GM19239 (cell line): ENCODE results near the gene ZNF318.
"Not testable (repeated sequence)": the region's sequence is repeated elsewhere in the genome, so short reads cannot be mapped to it uniquely, and the experiment has no call there.

Experiments
- DNase-seq: peaks from one replicate; pipeline ENCODE4 v3.0.0; 2011; ENCODE audit warnings: low spot score; ENCODE audit not compliant: insufficient read length
- FAIRE-seq: peaks from 2 replicates; lab custom pipeline; 2011; peaks lifted over from hg19 to GRCh38; lab: Jason Lieb, UNC

ZNF318 gene, protein sequence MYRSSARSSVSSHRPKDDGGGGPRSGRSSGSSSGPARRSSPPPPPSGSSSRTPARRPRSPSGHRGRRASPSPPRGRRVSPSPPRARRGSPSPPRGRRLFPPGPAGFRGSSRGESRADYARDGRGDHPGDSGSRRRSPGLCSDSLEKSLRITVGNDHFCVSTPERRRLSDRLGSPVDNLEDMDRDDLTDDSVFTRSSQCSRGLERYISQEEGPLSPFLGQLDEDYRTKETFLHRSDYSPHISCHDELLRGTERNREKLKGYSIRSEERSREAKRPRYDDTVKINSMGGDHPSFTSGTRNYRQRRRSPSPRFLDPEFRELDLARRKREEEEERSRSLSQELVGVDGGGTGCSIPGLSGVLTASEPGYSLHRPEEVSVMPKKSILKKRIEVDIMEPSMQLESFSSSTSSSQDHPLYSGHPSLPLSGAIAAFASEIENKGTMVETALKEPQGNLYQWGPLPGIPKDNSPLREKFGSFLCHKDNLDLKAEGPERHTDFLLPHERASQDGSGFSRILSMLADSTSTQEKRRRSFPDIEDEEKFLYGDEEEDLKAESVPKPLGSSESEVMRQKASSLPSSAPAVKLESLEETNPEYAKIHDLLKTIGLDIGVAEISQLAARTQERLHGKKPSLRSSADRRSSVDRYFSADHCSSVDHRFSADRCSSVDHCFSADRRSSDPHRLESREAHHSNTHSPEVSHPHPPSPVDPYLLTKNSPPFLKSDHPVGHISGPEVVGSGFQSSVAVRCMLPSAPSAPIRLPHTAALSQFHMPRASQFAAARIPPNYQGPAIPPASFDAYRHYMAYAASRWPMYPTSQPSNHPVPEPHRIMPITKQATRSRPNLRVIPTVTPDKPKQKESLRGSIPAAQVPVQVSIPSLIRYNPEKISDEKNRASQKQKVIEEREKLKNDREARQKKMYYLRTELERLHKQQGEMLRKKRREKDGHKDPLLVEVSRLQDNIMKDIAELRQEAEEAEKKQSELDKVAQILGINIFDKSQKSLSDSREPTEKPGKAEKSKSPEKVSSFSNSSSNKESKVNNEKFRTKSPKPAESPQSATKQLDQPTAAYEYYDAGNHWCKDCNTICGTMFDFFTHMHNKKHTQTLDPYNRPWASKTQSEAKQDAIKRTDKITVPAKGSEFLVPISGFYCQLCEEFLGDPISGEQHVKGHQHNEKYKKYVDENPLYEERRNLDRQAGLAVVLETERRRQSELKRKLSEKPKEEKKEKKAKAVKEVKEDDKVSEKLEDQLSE (N-terminal part only)

GRCh38 chr6:43369174-43370002 is at the start of gene ZNF318:
TSS of gene ZNF318 (minus strand) at chr6:43369647. CDS start at chr6:43369365, 282 bp downstream.
- FAIRE-seq (peak; percentile 64), DNase-seq (peak; percentile 90)

GRCh38 chr6:43416935-43417334 is 47.5 kb upstream of the ZNF318 start:
- no peak for FAIRE-seq

GRCh38 chr6:43415275-43415674 is 45.8 kb upstream of the ZNF318 start:
- not testable (repeated sequence) for FAIRE-seq, DNase-seq

More at GRCh38 chr6:43416935-43417334, 47.5 kb upstream of the ZNF318 start:
- DNase-seq, result no peak

DNA sequence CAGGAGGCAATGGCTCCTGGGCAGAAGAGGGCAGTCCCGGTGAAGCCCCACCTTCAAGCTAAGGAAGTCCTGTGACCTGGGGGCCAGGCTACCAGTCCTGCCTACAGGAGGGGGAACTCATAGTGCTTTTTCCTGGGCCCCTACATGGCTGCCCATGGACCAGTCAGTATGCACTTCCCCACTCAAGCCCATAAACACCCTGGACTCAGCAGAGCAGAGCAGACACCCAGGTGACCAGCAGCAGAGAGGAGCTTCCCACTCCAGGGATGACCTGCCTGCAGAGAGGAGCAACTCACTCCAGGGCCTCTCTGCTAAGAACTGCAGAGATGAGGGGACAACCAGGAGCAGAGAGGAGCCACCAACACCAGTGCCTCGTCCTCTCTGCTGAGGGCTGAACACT is 43.6 kb upstream of the ZNF318 start:
- FAIRE-seq (no peak), DNase-seq (no peak)

DNA sequence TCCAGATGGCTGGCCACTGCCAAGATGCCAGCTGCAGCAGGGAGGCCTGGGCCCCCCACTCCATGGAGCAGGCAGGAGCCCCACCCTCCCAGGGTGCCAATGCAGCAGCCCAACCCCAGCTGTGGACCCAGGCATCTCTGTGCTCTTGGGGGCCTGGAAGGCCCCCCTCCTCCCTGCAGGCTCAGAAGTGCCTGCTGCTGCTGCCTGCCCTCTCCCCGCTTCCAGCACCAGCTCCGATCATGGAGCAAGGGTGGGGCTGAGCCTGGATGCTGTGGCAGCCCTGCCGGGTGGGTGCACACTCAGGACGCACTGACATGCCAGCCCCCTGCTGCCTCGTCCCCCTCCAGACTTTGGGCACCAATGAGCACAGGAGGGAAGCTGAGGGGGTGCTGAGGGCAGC is 43.1 kb upstream of the ZNF318 start:
- no peak for FAIRE-seq

DNA sequence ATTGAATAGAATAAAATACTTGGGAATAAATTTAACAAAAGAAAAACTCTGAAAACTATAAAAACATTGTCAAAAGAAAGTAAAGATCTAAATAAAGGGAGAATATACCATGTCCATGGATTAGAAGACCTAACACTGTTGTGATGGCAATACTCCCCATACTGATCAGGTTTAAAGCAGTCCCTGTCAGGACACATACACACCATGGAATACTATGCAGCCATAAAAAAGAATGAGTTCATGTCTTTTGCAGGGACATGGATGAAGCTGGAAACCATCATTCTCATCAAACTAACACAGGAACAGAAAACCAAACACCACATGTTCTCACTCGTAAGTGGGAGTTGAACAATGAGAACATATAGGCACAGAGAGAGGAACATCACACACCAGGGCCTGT is 41.3 kb upstream of the ZNF318 start:
- FAIRE-seq, DNase-seq: not testable (repeated sequence)

More for the DNA sequence above, 43.1 kb upstream of the ZNF318 start:
- DNase-seq, result no peak

DNA sequence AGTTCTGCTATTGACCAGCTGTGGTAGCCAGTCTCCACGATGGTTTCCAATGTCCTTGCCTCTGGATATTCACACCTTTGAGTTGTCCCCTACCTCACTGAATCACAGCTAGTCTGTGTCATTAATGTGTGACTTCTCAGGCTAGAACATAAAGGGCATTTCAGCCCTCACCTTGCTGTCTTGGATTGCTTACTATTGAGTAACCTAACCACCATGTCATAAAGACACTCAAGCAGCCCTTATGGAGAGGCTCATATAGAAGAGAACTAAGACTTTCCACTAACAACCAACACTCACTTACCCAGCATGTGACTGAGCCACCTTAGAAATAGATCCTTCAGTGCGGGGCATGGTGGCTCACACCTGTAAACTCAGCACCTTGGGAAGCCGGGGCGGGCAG is 38.8 kb upstream of the ZNF318 start:
- DNase-seq (no peak), FAIRE-seq (no peak)

GRCh38 chr6:43407296-43407695 is 37.8 kb upstream of the ZNF318 start:
- FAIRE-seq, result no peak
- DNase-seq, result no peak

GRCh38 chr6:43405354-43405753 is 35.9 kb upstream of the ZNF318 start:
- DNase-seq, result no peak
- no peak for FAIRE-seq

- FAIRE-seq, result no peak
- DNase-seq, result no peak
These were observed 33.4 kb upstream of the ZNF318 start for GRCh38 chr6:43402820-43403219.

DNA sequence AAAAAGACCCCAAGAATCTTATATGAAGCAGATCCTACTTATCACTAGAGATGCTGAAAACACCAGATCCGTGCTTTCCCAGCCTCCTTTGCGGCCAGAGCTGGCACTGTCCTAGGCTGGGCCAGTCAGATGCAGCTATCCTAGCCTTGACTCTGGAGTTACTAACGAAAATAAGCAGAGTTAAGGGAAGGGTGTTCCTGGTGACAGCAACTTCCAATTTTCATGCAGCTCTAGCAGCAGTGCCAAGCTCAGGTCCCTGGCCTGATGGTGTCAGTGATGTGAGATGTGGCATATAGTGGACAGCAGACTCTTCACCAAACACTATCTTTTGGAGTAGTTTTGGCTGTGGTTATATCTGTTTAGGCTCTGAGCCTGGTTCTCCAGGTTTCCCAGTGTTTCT is 32.3 kb upstream of the ZNF318 start:
- FAIRE-seq (no peak), DNase-seq (no peak)

GRCh38 chr6:43399932-43400487 is 30.6 kb upstream of the ZNF318 start:
- DNase-seq (no peak), FAIRE-seq (no peak)

DNA sequence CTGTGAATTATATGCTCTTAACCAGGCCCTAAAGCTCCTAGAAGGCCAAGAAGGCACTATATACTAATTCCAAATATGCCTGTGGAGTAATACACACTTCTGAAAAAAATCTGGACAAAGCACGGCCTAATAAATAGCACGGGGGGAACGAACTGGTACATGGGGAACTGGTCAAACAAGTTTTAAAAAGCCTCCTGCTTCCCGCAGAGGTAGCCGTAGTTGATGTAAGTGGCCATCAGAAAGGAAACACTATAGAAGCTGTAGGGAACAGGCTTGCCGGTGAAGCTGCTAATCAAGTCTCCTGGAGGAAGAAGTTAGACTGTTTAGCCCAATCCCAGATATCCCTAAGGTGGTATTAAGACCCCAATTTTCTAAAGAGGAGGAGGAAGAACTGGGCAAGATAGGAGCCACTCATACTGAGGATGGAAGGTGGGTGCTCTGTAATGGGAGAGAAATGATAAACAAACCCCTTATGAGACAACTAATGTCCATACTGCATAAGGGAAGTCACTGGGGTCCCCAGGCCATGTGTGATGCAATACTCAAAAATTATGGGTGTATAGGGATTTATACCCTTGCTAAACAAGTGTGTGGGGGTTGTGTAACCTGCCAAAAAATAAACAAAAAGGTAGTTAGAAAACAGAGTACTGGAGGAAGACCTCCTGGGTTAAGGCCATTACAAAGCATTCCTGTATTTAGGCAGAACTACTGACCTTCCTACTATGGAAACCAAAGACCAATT is 27.1 kb upstream of the ZNF318 start:
- FAIRE-seq (no peak), DNase-seq (no peak)

DNA sequence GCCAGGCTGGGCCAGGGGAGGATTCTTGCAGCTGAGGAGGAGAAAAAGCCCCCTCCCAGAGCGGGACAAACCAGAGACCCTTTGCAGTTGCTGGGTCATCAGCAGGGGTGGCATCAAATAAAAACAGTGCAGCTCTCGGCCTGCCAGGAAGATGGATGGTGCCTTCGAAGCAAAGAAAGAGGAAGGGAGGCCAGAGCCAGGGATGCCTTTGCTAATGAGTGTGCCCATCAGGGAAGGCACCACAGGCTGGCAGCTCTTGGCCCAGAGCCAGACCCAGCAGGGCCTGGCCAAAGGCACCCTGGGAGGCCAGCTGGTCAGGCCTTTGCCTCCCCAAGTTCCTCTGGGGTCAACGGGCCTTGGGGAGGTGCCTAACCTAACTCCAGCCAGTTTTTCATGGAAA is 26.3 kb upstream of the ZNF318 start:
- FAIRE-seq, result no peak

GRCh38 chr6:43394982-43395381 is 25.5 kb upstream of the ZNF318 start:
- FAIRE-seq (no peak), DNase-seq (no peak)

More for the DNA sequence above, 26.3 kb upstream of the ZNF318 start:
- no peak for DNase-seq

DNA sequence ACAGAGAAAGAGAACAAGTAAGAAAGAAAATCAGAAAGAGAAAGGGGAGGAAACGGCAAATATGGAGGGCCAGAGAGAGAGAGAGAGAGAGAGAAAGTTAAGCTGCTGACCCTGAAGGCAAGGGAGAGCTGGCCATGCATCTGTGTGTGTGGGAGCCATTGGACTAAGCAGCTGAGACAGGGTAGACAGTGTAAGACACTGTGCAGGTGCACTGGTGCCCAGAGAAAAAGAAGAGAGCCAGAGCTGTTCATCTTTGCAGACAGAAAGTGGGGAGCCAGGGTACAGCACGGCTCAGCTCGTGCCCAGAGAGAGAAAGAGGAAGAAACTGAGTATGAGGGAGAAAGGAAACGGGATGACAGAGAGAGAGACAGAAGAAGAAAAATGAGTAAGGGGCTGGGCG is 24.2 kb upstream of the ZNF318 start:
- FAIRE-seq (peak; percentile 35), DNase-seq (no peak)

DNA sequence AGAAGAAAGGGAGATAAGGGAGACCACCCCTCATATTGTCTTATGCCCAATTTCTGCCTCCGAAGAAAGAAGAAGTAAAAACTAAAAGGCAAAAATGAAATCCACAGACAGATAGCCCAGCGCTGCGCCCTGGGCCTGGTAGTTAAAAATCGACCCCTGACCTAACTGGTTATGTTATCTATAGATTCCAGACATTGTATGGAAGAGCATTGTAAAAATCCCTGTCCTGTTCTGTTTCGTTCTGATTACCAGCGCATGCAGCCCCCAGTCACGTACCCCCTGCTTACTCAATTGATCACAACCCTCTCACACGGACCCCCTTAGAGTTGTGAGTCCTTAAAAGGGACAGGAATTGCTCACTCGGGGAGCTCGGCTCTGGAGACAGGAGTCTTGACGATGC is 23.7 kb upstream of the ZNF318 start:
- FAIRE-seq, DNase-seq: not testable (repeated sequence)

DNA sequence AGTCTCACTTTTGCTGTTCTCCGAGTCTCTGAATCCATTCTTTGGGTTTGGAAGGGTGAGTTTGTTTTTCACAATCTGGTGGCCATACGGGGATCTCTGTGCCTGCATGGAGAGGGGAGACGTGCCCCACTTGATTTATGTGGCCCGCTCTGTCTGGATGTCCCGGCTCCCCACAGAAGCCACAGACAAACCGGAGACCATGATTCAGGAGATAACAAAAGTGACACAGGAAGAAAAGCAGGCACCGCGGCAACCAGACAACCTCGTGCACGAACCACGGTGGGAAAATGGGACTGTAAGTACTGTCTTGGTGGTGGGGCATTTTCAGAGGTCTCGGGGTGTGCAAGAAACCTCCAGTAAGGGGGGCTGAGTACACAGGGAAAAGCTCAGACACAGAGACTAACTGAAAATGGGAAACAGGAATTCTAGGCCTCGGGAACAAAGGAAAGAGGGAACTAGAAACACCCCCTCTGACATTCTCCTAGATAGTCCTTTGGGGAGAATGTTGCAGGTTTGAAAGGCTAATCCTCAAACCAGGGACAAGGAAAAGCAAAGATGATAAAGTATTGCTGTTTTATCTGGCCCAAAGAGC is 22.1 kb upstream of the ZNF318 start:
- DNase-seq (no peak), FAIRE-seq (peak; percentile 79)
